HG02981 (cell line): ENCODE data around the gene COL4A2.
"Not testable (repeated sequence)": the region's sequence is repeated elsewhere in the genome, so short reads cannot be mapped to it uniquely, and the experiment has no call there.

Experiments used
- ATAC-seq: cut with Tn5 transposase; IDR thresholded peaks from one replicate; pipeline ENCODE4 v1.9.1; 2021; ENCODE audit warnings: mild to moderate bottlenecking, moderate library complexity; ENCODE audit not compliant: unreplicated experiment

Gene COL4A2

GRCh38 chr13:110319774-110320509 is 12.9 kb downstream of the COL4A2 start:
- no peak for ATAC-seq

DNA sequence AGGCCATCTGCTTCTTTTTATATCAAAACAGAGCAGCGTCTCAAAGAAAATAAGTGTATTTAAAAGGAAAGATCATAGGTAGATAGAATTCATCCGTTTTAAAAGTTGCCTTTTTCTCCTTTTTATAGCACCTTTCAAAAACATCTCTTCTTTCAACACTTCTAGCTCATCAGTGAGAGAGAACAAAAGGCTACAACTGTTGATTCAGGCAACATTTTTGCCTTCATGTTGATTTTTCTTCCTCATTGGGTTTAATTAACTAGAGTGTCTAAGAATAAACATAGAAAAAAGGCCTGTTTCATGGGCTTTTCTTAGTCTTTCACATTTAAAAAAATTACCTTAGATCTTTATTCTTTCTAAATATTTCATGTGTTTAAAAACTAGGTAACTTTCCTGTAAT is 13.6 kb downstream of the COL4A2 start:
- ATAC-seq = no peak

DNA sequence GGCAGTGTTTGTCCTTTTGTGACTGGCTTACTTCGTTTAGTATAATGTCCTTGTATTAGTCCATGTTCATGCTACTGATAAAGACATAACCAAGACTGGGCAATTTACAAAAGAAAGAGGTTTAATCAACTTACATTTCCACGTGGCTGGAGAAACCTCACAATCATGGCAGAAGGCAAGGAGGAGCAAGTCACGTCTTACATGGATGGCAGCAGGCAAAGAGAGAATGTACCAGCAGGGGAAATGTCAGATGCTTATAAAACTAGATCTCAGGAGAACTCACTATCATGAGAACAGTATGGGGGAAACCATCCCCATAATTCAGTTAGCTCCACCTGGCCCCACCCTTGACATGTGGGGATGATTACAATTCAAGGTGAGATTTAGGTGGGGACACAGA is 14.5 kb downstream of the COL4A2 start:
- ATAC-seq = not testable (repeated sequence)

GRCh38 chr13:110322126-110322827 is 15.2 kb downstream of the COL4A2 start:
- ATAC-seq = no peak

DNA sequence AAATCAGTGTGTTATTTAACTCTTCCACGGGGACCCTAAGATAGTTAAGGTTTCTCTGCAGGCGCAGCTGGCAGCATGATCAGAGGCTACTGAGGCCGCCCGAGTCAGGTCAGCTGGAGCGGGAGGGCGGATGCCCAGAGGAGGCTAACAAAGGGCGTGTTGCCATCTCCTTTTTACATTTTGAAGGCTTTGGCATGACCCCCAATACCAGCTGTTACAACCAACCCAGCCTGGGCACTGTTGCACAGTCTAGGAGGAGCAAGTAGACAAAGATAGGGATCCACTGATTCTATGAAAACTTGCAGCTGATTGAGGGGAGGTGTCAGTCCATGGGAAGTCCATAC is 15.7 kb downstream of the COL4A2 start:
- ATAC-seq = no peak

DNA sequence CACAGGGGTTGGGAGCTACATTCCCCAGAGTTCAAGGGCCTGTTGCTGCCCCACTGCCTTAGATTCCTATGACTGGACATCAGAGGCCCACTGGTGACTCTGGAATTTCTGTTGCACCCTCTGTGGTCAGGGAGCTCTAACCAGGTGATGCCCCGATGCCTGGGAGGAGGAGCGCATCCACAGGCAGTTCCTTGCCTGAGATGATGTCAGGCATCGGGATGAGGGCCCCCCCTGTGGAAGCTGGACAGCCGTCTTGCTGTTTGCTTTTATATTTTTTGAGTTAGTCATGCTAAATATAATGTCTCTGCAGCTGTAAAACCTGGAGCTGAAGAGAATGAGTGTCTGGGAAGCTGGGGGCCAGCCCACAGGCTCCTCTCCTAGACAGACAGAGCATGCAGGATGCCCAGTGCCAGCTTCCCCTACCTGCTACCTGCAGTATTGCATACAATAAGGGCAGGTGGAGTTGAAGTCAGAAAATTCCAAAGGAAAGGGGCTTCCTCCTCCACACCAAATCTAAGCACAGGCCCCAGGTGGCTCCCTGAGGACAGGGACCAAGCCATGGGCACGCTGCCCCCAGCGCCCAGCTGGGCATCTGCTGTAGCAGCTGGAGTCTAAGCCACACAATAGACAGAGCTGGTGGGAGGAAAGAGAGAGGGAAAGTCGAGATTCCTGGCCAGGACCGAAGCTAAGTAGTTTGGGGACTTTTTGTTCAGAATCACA is 16.2 kb downstream of the COL4A2 start:
- ATAC-seq = no peak

DNA sequence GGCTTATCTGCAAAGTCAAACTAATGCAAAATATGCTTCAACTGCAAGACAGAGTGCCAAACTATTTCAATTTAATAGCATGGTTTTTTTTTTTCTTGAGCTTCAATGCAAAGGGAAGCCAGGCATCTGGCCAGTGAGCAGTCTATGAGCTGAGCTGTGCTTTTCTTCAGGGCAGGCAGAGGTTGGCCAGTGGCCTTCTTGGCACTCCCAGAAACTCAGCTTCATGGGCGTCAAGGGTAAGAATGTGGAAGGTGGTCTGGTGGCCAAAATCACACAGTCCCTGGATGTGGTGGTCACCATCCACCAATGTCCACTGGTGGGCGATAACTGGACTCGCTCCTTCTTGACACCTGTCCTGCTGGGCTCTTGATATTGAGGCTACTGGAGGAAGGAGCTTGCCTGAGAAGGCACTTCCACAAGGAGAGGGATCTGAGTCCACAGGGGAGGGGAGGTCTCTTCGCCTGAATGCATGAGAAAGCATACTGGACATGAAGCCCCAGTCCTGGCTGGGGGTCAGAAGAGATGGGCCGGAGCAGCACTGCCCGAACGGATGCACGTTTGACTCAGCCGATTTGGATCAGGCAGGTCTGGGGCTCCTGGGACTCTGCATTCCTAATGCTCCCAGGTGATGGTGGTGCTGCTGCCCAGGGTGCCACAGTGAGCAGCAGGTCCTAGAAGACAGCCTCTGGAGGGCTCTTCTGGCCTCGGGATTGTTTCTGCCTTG is 17.1 kb downstream of the COL4A2 start:
- no peak for ATAC-seq

- ATAC-seq = no peak
Observed at GRCh38 chr13:110326263-110326904, 19.3 kb downstream of the COL4A2 start.

- ATAC-seq = no peak
Observed at GRCh38 chr13:110327051-110327721, 20.1 kb downstream of the COL4A2 start.

- no peak for ATAC-seq
Observed at GRCh38 chr13:110328573-110328972, 21.5 kb downstream of the COL4A2 start.

DNA sequence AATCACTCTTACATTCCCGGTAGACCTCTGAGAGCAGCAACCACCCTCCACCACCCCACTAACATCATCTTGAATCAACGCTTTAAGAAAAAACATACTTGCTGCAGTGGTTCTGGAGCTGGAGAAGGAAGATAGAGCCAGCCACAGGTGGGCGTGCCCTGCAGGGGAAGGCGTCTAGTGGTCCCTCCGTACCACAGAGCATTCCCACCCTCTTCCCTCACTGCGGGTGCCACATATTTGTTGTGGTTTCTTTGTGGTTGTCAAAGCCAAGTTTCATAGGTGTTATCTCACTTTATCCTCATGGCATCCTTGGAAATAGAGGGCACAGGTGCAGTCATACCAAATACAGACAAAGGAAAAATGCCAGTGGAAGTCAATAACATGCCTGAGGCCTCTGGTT is 22.2 kb downstream of the COL4A2 start:
- no peak for ATAC-seq

DNA sequence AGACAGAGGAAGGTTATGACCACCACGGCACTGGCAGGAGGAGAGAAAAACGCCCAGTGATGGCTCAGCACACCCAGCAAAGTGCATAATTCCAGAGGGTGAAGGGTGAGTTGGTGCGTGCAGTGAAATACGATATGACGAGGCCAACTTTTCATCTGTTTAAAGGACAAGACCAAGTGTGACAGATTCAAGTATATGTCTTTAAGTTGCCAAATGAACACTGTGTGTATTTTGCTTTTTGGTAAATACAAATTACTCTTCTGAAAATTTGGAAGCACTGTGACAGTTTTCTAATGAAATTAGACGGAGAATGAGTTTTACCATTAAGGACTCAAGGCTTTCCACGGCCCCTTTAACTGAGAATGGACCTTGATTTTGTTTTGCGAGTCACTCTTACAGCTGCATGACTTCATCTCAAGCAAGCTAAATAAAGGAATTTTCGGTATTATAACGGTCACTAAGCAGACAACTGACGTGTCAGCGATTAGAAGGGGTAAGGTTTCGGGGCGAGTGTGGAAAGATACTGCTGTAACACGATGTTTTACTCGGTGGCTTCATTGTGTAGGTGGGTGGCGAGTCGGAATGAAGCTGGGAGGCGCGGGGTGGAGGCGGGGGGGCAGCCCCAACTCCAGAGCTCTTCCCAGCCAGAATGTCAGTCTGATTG is 22.8 kb downstream of the COL4A2 start:
- ATAC-seq = no peak

DNA sequence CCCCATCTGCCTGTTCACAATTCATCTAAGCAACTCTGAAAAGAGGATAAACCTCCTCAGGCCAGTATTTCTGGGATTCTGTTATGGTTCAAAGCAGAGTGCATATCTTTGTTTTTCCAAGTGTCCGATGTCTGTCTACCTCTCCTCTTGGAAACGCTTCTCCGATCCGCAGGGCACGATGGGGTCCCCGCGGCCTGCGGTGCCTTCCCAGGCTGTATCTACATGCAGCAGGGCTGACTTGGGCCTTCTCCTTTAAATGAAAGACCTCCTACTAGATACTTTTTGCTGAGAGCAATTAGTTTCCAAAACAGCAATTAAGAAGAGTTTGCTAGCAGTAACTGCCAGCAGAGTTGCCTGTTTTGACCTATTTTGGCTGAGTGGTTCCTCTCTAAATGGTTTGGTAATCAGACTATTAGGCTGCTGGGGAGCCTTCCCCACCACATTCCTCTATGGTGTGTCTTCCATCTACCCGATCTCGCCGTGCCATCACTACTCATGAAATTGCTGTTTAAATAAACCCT is 23.5 kb downstream of the COL4A2 start:
- ATAC-seq = no peak

GRCh38 chr13:110331362-110331761 is 24.3 kb downstream of the COL4A2 start:
- ATAC-seq = no peak

- ATAC-seq = no peak
Observed at GRCh38 chr13:110332750-110333149, 25.7 kb downstream of the COL4A2 start.

- no peak for ATAC-seq
Observed at GRCh38 chr13:110333837-110334236, 26.8 kb downstream of the COL4A2 start.

GRCh38 chr13:110334256-110334655 is 27.2 kb downstream of the COL4A2 start:
- ATAC-seq = no peak

- ATAC-seq = no peak
Observed at GRCh38 chr13:110334841-110335490, 27.9 kb downstream of the COL4A2 start.

GRCh38 chr13:110336108-110336507 is 29.0 kb downstream of the COL4A2 start:
- ATAC-seq = no peak
